Bronchial epithelial cell (primary cell): ENCODE results near the gene LIN7A. TPM values are rescaled to one million over a fixed set of nuclear protein-coding genes. Genes with fewer than 3 reads are reported as not detected.

ENCODE experiments used
- DNase-seq: peaks from one replicate; pipeline ENCODE4 v3.0.0-alpha.2; 2010; ENCODE audit warnings: low read depth
- FAIRE-seq: peaks from 2 replicates; lab custom pipeline; 2011; peaks lifted over from hg19 to GRCh38; lab: Jason Lieb, UNC
- H3K27me3 ChIP-seq: 2 replicates; pipeline ENCODE4 v1.5.1; 2011; ENCODE audit warnings: low read length; ENCODE audit not compliant: control insufficient read depth, insufficient read depth
- H3K36me3 ChIP-seq: 2 replicates; pipeline ENCODE4 v1.5.1; 2011; ENCODE audit warnings: low read length; ENCODE audit not compliant: control insufficient read depth, insufficient read depth
- H3K4me3 ChIP-seq: 2 replicates; pipeline ENCODE4 v1.5.1; 2011; ENCODE audit warnings: mild to moderate bottlenecking, low read depth, low read length, control low read depth
- total RNA-seq: library from RNA; depleted of rRNA; stranded (reverse); fragments of >200 nt; gene quantifications from 2 replicates; pipeline ENCODE4 v1.2.1, GENCODE V29; 2014
- TF ChIP-seq, protein P1 (sequence below): IDR thresholded peaks from 2 replicates; pipeline ENCODE4 v1.5.1; 2011; ENCODE audit warnings: mild to moderate bottlenecking, moderate library complexity, low read length, control low read depth, inconsistent platforms; ENCODE audit not compliant: insufficient read depth, severe bottlenecking

Gene LIN7A
- total RNA-seq, 1 donor from 2014 or later = under 0.01 TPM

DNA sequence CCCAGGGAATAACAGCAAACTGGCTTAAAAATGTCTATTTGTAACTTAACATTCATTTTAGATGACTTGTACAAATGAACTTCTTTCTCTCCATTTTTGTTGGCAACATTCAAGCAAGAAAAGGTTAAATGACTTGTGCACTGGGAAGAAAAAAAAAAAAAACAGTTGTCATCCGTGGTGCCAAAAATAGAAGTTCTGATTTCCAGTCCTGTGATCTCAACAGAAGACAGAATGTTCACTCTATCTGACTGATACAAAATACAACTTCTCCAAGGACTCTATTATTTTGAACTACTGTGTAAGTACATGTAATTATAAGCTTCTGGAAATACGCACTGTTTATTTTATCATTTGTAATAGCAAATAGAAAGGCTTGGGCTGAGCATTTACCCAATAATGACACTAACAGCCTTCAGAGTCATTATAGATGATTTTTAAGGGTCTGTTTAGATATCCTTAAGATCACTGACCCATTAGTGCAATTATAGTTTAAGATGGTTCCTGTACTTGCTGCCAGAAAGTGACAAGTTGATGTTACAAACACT is 59.9 kb downstream of the LIN7A start:
- no peak for FAIRE-seq
- TF ChIP-seq, protein P1, sequence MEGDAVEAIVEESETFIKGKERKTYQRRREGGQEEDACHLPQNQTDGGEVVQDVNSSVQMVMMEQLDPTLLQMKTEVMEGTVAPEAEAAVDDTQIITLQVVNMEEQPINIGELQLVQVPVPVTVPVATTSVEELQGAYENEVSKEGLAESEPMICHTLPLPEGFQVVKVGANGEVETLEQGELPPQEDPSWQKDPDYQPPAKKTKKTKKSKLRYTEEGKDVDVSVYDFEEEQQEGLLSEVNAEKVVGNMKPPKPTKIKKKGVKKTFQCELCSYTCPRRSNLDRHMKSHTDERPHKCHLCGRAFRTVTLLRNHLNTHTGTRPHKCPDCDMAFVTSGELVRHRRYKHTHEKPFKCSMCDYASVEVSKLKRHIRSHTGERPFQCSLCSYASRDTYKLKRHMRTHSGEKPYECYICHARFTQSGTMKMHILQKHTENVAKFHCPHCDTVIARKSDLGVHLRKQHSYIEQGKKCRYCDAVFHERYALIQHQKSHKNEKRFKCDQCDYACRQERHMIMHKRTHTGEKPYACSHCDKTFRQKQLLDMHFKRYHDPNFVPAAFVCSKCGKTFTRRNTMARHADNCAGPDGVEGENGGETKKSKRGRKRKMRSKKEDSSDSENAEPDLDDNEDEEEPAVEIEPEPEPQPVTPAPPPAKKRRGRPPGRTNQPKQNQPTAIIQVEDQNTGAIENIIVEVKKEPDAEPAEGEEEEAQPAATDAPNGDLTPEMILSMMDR = no peak

DNA sequence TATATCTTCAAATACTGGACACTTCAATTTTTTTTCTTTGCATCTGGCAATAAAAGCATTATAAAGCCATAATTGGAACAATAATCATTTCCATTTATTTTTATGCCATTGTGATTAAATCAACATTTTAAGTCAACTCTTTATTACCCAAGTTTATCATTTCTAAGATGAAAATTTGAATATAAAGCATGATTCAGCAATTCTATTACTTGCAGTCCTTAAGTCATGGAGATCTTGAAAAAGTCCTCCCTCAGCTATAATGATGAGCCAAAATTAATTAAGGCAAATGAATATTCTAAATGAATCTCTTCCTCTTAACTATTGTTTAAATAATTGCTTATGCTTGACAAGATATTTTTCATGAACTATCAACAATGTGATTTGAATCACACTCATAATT is 65.7 kb downstream of the LIN7A start:
- DNase-seq (no peak), FAIRE-seq (no peak)
- TF ChIP-seq, protein P1 = no peak
- Histone ChIP-seq H3K27me3 (no peaks in the 10 kb centered on the region), H3K4me3 (no peak overlapping the region), H3K36me3 (no peaks in the 10 kb centered on the region)

More for the DNA sequence above, 59.9 kb downstream of the LIN7A start:
- no peak for DNase-seq
- Histone ChIP-seq H3K4me3 (no peak overlapping the region), H3K36me3 (no peaks in the 10 kb centered on the region), H3K27me3 (no peaks in the 10 kb centered on the region)

DNA sequence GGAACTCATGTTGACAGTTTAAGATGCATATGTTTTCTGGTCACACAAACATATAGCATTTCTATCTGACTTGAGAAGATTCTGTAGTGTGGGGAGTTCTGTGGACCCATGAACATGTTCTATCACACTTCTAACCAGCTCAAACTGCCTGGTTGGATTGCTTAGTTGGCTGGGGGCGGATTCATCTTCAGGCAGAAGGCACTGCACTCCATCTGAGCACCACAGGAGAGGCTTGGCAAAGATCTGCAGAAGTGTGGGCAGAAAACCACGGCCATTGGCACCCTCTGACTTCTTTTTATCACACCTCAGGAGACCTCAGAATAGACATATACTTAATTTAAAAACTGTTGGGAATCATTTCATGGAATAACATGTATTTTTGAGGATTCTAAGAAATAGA is 68.5 kb downstream of the LIN7A start:
- H3K4me3 ChIP-seq = no peak overlapping the region
- DNase-seq (no peak), FAIRE-seq (no peak)
- H3K27me3 ChIP-seq = no peaks in the 10 kb centered on the region
- TF ChIP-seq, protein P1 = no peak
- H3K36me3 ChIP-seq = no peaks in the 10 kb centered on the region

DNA sequence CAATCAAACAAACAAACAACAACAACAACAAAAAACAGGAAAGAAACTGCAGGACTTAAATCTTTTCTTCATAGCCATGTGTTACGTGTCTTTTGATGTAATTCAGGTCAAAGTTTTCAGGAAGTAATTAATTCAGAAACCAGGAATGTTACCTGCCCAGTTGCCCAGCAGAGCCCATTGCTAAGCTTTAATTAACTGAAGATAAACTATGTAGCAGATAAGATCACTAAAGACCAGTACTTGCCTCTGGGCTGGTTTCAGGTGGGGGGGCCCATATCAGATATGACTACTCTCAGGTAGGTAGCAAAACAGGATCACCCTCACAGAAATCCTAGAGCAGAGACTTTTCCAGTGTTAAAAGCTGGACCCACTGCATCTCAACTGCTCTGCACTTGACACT is 69.2 kb downstream of the LIN7A start:
- Histone ChIP-seq H3K27me3 (no peaks in the 10 kb centered on the region), H3K4me3 (no peak overlapping the region), H3K36me3 (no peaks in the 10 kb centered on the region)
- DNase-seq (no peak), FAIRE-seq (no peak)
- TF ChIP-seq, protein P1 = no peak

DNA sequence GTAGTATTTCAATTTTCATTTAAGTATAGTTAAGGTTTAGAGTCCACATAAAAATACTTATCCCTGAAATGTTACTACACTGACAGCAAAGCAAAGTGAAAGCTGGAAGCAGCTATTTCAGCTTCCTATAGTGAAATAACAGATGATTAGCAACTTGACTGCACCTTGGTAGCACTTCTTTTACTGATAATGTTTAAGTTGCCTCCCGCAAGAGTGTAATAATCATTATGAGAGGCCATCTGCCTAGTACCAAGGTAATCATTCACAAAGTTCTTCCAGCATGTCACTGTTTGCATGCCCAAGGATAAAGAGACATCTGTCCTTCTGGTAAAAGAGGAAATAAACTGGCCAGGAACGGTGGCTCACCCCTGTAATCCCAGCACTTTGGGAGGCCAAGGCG is 69.8 kb downstream of the LIN7A start:
- Histone ChIP-seq H3K4me3 (no peak overlapping the region), H3K27me3 (no peaks in the 10 kb centered on the region), H3K36me3 (no peaks in the 10 kb centered on the region)
- FAIRE-seq (no peak), DNase-seq (no peak)
- TF ChIP-seq, protein P1 = no peak
